ENCODE measurements around the gene ENTREP1.
A peak's percentile ranks its signal among the peaks of the same experiment; 100 is the strongest.
"Not testable (repeated sequence)": the region's sequence is repeated elsewhere in the genome, so short reads cannot be mapped to it uniquely, and the experiment has no call there.

The ENTREP1 gene

DNA sequence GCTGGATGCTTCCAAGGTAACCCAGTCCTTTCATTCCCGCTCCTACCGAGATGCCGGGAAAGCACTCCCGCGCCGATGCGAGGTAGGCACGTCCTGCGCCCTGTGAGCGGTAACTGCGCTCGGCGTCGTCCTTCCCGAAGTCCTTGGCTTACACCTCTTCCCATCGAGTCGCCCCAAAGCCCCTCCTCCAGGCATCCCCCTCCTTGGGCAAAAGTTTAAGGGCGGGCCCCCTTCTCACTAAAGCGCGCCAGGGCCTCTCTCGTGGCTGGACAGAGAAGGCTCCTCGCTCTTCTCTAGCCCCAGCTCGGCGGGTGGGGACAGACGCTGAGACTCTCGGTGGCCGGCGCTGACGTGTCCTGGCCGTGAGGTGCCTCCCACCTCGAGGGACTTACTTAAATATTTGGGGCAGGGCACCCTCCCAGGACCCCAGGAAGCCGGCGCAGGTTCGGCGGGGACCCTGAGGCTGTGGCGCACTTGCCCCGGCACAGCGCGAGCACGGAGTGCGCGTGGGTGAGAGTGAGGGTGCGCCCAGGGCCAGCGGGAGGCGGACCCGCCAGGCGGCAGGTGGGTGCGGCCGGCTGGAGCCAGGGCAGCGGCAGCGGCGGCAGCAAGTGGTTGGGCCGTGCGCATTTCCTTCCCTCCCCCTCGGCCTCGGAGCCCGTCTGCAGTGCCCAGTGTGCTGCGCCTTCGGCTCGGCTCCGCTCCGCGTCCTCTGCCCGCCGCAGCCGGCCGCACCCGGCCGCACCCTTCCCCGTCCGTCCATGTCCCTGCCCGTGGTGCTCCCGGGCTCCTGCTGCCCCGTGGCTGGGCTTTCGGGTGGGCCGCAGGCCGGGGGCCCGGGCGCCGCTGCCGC, at the start of gene ENTREP1:
TSS of gene ENTREP1 (plus strand) at position 667 of the 853 bp plus-strand sequence. CDS start at position 762, 95 bp downstream.
- DNase-seq (ENCODE audit: low spot score), result peak; percentile 79

DNA sequence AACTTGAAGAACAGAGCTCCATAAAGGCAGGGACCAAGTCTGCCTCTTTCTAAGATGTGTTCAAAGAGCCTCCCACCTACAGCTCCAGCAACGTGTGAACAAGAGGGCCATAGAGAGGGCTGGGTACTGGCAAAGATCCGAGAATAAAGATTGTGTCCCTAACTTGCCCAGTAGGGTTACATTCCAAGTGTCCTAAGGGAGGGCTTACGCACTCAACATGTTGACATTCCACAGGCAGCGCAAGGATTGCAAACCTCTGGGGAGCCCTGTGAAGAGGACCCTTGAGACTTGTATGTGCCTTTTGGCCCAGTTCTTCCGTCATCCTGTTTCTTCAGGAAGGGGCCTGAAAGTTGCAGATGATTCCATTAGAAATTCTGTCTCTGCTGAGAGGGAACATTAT, 48.2 kb upstream of the ENTREP1 start:
- no peak for DNase-seq (ENCODE audit: low spot score)

DNA sequence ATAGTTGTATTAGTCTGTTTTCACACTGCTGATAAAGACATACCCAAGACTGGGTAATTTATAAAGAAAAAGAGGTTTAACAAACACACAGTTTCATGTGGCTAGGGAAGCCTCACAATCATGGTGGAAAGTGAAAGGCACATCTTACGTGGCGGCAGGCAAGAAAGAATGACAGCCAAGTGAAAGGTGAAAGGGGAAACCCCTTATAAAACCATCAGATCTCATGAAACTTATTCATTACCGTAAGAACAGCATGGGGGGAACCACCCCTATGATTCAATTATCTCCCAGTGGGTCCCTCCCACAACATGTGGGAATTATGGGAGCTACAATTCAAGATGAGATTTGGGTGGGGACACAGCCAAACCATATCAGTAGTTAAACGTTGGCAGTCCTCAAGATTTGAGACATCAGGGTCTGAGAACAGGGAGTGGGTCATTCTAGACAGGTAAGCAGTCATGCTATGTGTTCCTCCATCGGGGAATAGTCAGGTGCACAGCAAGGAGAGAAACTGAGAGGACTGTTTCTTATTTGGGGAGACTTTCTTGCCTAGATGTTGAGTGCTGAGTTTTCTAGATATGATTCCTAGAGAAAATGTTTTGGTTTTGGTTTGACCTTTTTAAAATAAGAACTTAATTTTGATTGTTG, 45.8 kb upstream of the ENTREP1 start:
- no peak for DNase-seq (ENCODE audit: low spot score)

DNA sequence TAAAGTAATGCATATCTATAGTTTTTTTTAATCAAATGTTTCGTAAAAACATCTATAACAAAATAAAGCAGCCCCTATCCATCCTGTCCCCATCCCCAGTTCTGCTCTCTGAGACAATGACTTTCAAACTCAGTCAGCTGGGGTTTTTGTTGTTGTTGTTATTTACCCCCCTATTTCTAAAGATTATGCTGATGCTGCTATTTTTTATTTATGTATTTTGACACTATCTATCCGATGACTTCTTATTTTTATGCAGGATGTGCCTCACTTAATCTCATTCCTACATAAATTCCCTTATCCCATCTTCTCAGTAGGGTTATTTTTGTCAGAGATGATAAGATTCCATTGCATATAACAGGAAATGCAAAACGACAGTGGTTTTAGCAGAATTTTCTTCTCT, 45.3 kb upstream of the ENTREP1 start:
- DNase-seq (ENCODE audit: low spot score), result no peak

DNA sequence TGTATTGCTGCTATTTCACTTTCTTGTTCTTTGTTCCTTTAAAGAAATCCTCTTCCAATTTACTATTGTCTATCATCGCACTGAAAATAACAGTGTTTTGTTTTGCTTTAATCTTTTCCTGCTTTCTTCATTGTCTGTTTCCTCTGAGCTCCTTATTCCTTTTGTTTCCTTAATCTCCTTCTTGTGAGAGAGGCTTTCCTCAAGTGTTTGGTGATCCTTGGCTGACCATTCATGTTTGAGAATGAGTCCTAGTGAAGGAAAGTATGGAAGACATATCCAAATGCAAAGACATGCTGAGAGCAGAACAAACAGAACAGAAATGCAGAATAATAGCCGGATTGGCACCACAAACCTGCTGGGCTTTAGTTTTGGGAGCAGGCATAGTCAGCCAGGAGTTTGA, 42.0 kb upstream of the ENTREP1 start:
- DNase-seq (ENCODE audit: low spot score), result peak; percentile 22

- no peak for DNase-seq (ENCODE audit: low spot score)
These were observed 32.9 kb upstream of the ENTREP1 start for GRCh38 chr9:69292078-69292477.

- no peak for DNase-seq (ENCODE audit: low spot score)
These were observed 31.9 kb upstream of the ENTREP1 start for GRCh38 chr9:69293156-69293555.

DNA sequence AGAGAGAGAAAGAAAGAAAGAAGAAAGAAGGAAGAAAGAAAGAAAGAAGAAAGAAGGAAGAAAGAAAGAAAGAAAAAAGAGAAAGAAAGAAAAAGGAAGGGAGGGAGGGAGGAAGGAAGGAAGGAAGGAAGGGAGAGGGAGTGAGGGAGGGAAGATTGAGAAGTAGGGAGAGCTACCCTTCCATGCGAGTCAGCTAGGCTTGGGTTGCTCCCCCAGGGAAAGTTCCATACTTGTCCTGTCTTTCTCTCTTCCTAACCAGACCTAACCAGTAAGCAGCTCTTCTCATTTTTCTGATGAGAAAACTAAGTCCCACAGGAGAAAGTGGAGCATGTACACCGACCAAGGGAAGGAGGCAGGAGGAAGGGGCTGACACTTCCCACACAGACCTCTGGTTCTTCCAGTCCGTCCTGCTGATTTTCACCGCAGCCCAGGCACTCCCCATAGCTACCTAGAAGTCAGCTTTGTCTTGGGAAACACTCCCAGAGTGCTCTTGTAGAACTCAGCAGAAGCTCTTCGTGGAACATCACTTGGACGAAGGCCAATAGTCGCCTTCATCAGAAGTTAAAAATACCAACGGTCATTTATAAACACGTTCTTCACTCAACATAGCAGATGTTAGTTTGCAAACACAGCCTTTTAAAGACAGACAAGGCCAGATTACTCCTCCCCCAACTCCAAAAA, 29.0 kb upstream of the ENTREP1 start:
- no peak for DNase-seq (ENCODE audit: low spot score)

- no peak for DNase-seq (ENCODE audit: low spot score)
These were observed 27.6 kb upstream of the ENTREP1 start for GRCh38 chr9:69297300-69297980.

DNA sequence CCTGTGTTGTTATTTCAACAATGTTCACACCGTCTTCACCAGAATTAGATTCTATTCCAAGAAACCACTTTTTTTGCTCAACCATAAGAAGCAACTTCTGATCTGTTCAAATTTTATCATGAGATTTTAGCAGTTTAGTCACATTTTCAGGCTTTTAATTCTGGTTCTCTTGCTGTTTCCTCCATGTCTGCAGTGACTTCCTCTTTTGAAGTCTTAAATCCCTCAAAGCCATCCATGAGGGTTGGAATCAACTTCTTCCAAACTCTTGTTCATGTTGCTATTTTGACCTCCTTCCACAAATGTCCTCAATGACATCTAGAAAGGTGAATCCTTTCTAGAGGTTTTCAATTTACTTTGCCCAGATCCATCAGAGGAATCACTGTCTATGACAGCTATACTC, 25.7 kb upstream of the ENTREP1 start:
- no peak for DNase-seq (ENCODE audit: low spot score)

GRCh38 chr9:69299826-69300225, 25.2 kb upstream of the ENTREP1 start:
- no peak for DNase-seq (ENCODE audit: low spot score)

DNA sequence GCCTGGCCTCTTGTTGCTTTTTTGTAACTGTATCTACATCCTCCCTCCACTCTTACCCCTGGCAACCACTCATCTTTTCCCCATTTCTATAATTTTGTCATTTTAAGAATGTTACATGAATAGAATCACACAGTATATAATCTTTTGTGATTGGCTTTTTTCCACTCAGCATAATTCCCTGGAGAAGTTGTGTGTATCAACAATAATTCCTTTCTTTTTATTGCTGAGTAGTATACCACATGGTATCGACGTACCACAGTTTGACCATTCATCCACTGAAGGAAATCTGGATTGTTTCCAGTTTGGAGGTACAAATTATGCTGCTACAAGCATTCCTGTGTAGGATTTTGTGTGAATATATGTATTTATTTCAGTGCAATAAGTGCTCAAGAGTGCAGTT, 21.7 kb upstream of the ENTREP1 start:
- no peak for DNase-seq (ENCODE audit: low spot score)

- not testable (repeated sequence) for DNase-seq (ENCODE audit: low spot score)
These were observed 18.0 kb upstream of the ENTREP1 start for GRCh38 chr9:69306895-69307445.

GRCh38 chr9:69307446-69308205, 17.4 kb upstream of the ENTREP1 start:
- DNase-seq (ENCODE audit: low spot score), result peak; percentile 71

DNA sequence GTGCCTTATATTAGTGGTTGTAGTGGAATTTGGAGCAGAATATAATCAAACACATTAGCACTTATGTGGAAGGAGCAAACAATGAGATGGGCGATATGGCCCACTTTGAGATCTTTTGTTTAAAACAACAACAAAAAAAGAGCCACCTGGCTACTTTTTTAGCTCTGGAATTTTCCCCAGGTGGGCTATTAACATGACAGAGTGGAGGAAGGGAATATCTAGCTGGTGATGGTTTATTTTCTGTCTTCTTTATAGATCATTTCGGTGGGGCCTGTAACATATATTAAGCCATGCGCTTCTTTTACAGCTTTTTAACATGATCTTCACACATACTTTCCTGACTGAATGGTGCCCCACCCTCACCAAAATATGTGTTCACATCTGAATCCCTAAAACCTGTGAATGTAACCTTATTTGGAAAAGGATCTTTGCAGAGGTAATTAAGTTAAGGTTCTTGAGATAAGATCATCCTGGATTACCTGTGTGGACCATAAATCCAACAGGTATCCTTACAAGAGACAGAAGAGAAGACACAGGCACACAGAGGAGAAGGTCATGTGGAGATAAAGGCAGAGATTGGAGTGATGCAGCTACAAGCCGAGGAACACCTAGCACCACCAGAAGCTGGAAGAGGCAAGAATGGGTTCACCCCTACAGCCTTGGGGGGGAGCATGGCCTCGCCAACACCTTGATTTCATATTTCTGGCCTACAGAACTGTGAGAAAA, 16.6 kb upstream of the ENTREP1 start:
- peak; percentile 22 for DNase-seq (ENCODE audit: low spot score)

DNA sequence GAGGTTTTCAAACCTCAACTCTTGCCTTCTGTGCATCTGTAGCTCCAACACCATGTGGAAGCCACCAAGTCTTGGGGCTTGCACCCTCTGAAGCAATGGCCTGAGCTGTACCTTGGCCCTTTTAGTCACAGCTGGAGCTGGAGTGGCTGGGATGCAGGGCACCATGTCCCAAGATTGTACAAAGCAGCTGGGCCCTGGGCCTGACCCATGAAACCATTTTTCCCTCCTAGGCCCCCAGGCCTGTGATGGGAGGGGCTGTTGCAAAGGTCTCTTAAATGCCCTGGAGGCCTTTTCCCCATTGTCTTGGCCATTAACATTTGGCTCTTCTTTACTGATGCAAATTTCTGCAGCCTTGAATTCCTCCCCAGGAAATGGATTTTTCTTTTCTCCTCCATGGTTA, 11.8 kb upstream of the ENTREP1 start:
- DNase-seq (ENCODE audit: low spot score), result no peak

- no peak for DNase-seq (ENCODE audit: low spot score)
These were observed 10.5 kb upstream of the ENTREP1 start for GRCh38 chr9:69314547-69314946.

- DNase-seq (ENCODE audit: low spot score), result no peak
These were observed 7.9 kb upstream of the ENTREP1 start for GRCh38 chr9:69317081-69317480.

GRCh38 chr9:69317894-69318293, 7.1 kb upstream of the ENTREP1 start:
- no peak for DNase-seq (ENCODE audit: low spot score)

DNA sequence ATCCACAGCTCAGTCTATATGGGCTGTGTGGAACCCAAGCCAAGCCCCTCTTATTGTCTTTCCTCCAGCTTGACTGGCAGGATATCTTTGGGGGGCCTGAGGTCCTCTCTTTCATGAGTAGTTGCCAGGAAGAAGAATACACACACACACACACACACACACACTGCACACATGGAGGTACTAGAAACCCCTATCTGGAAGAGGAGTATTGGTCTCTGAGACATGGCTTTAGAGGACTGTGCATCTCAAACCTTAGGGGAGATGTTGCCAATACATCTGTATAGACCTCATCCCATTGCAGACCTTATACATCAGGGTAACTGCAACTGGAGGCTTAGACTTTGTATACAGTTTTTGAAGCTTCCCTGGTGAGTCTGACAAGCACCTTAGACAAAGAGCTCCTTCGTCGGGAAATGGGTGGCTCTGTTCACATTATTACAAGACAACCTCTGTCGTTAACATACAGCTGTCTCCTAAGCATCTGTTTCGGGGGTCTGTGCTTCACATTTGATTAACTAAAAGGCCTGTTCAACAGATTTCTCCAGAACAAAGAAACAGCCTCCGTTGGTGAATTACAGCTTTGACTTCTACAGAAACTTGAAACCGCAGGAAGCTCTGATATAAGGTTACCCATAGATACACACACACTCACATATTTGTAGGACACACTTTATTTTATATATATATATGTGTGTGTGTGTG, 5.5 kb upstream of the ENTREP1 start:
- no peak for DNase-seq (ENCODE audit: low spot score)
